IPS DF 19.7 (cell line): ENCODE measurements around the gene FUBP1.
"Not testable (repeated sequence)": the region's sequence is repeated elsewhere in the genome, so short reads cannot be mapped to it uniquely, and the experiment has no call there.

Experiments used
- DNase-seq: peaks from one replicate; pipeline ENCODE4 v3.0.0-alpha.2; 2013; ENCODE audit warnings: low read depth, low spot score

The FUBP1 gene

DNA sequence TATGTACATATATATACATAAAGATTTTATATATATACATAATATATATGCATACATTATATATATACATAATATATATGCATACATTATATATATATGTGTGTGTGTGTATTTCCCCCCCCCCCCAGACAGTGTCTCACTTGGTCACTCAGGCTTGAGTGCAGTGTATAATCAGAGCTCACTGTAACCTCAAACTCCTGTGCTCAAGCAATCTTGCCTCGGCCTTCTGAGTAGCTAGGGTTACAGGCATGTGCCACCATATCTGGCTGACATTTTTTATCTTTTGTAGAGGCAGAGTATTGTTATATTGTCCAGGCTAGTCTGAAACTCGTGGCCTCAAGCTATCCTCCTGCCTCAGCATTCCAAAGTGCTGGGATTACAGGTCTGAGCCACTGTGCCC lies 9.0 kb upstream of the FUBP1 start:
- no peak for DNase-seq

DNA sequence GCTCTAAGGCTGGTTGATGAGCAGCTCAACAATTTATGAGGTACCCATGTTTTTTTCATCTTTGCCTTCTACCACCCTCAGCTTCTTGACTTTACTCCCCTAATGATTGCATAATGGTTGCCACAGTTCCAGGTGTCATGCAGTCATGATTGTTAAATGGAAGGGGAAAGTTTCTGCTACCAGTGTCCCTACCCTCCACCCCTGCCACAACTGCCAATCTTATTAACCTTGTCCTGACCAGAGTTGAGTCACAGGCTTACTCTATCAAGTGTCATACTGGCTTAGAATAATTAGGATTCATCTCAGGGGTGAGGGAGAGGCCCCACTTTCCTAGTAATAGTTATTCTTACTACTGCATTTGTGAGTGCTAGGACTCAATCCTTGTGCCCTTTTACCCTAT lies 7.9 kb upstream of the FUBP1 start:
- no peak for DNase-seq

DNA sequence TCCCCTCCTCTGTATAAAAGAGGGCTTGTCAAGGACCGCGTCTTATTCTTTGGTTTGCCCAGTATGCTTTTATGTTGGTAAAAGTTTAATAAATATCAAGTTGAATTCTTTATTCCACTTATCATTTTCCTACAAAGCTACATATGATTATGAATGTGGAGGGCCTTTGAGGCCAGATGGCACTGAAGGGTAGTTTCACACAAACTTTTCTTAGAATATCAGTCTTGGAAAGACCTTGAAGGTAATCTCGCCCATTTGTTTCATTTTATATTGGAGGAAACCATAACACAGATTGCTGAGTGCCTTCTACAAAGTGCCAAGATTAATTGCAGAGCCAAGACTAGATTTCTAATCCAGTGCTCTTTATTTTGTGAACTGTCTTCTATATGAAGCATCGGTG lies 5.8 kb upstream of the FUBP1 start:
- DNase-seq: no peak

GRCh38 chr1:77983997-77984355 lies 5.1 kb upstream of the FUBP1 start:
- no peak for DNase-seq

GRCh38 chr1:77983352-77983996 lies 4.6 kb upstream of the FUBP1 start:
- not testable (repeated sequence) for DNase-seq

GRCh38 chr1:77978293-77978968 lies 441 bp downstream of the FUBP1 start:
- peak; percentile 59 for DNase-seq

DNA sequence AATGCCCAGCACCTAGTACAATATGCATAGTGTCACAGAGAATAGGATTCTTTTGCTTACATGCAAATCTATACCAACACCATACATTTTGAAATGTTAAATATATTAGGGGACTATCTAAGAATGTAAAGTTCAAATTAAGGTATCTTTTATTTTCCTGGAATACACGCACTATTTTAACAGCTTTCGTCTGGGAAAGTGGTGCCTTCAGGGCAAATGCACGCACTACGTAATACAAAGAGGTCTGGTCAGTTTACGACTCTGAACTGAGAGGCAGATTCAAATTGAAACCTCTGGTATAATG lies 931 bp downstream of the FUBP1 start:
- DNase-seq: no peak

GRCh38 chr1:77976433-77977076 lies 2.3 kb downstream of the FUBP1 start:
- no peak for DNase-seq

GRCh38 chr1:77975907-77976306 lies 3.0 kb downstream of the FUBP1 start:
- no peak for DNase-seq

GRCh38 chr1:77975386-77975785 lies 3.5 kb downstream of the FUBP1 start:
- DNase-seq: no peak

- no peak for DNase-seq
These were observed 6.8 kb downstream of the FUBP1 start for GRCh38 chr1:77972080-77972479.

DNA sequence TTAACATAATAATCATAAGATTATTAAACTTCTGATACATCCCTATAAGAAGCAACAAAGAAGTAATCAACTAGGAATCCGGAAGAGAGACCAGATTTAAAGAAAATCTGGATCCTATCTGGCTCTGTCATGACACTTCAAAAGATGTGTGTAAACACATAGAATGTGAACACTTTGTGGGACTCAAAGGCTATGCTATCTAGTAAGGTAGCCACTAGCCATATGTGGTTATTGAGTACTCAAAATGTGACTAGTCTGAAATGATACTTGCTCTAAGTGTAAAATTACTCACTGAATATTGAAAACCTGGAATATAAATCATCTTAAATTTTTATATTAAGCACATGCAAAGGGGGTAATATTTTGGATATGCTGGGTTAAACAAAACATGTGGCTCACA lies 8.7 kb downstream of the FUBP1 start:
- no peak for DNase-seq

- no peak for DNase-seq
These were observed 12.6 kb downstream of the FUBP1 start for GRCh38 chr1:77966291-77966690.

DNA sequence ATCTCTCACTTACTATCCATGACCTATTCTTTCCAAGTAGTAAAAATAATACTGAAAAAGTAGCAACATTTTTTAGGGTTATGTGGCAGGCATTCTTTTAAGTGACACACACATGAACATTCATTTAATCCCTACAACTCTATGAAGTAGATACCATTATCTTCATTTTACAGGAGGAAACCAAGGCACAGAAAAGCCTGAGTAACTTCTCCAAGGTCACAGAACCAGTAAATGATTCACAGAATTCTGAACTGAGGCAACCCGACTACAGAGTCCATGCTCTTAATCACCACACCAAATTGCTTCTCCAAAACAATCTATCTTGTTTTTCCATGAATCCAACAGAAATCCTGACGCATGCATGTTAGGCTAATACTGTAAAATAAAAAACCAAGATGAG lies 17.5 kb downstream of the FUBP1 start:
- DNase-seq: no peak

DNA sequence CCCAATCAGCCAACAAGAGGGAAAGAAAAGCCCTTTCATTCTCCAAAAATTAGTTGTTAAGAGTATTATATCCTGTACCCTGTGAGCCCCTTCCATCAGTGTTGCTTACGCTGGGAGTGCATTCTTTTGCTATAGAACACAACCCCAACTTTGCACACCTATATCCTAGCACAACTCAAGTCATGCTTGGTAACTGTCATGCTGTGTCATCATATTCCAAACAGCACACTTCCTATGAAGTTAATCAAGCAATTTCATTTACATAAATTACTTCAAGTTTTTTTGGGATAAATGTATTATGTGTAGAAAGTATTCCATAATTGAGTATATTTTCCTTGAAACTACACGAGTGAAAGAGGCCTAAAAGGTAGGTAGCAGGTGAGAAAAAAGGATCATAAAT lies 20.0 kb downstream of the FUBP1 start:
- no peak for DNase-seq

DNA sequence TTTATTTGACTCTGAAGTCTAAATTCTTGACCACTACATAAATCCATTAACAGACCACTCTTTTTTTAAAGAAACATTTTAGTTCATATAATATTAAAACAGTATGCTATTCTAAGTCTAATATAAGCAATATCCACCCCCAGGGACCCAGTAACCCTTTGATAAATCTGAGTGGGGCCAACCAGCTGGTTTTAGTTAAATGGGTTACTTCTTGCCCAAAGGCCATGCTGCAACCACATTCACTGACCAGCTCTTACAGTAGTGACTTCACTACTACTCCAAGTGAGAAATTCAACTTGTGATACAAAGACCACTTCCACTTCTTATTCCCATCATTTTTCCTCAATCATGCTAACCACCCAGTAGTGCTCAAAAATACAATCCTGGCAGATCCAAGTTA lies 20.5 kb downstream of the FUBP1 start:
- no peak for DNase-seq

DNA sequence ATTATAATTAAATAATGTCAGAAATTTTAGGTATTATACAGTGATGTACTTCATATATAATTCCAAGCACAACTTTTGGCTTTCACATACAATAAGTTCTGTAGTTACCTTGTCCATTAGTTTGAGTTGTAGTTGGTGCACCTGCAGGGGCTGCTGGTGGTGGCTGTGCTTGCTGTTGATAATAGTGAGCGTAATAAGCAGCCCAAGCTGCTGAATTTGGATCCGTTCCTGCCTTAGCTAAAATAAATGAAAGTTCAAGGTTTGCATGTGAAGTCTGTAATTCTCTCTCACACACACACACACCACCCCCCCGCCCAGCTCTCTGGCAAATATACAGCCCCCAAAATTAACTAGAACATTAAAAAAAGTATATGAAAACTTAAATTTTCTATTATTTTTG lies 22.4 kb downstream of the FUBP1 start:
- DNase-seq: no peak

- no peak for DNase-seq
These were observed 23.2 kb downstream of the FUBP1 start for GRCh38 chr1:77955709-77956108.

DNA sequence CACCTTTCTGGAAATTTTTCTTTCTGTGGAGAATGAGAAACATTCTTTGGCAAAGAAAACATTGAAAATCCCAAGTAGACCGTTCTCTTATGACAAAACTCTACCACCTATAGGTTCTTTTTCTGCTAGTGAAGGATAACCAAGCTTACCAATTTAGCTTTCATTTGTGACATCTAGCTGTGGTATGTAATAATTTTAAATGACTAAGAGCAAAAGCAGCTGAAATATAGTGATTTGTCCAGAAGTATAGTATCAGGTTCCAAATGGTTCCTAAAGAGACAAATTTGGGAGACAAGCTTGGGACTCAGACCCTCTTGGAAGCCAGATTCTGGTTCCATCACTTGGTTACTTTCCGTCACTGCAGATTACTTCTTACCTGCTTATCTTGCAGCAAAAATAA lies 24.4 kb downstream of the FUBP1 start:
- DNase-seq: no peak

- DNase-seq: no peak
These were observed 25.0 kb downstream of the FUBP1 start for GRCh38 chr1:77953907-77954306.

DNA sequence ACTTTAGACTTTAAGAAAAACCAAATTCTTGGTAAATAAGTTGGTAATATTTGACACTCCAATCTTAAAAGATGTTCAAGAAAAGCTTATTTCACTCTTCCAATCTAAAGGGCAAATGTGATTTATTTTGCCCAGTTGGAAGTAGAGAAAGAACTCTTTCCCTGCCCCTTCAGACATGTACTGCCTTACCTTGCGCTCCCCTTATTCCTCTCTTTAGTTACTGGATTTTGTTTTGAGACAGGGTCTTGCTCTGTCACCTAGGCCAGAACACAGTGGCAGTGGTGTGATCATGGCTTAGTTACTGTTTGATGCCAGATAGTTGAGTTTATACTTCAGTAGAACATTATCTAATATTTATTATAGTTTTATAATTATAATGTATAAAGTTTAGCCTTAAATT lies 27.5 kb downstream of the FUBP1 start:
- no peak for DNase-seq

GRCh38 chr1:77950873-77951272 lies 28.0 kb downstream of the FUBP1 start:
- no peak for DNase-seq

GRCh38 chr1:77948841-77949424 lies 29.9 kb downstream of the FUBP1 start:
- no peak for DNase-seq
